VCaP (cell line): ENCODE data around the gene TSSC4.
A peak's percentile ranks its signal among the peaks of the same experiment; 100 is the strongest.

ENCODE experiments used
- H3K27ac ChIP-seq: fragments of 450-650 bp; 2 replicates; pipeline ENCODE4 v1.5.1; 2017
- CTCF ChIP-seq: fragments of 450-650 bp; conservative IDR thresholded peaks from 2 replicates; pipeline ENCODE4 v1.5.1; 2017; ENCODE audit warnings: mild to moderate bottlenecking, moderate library complexity

The TSSC4 gene

GRCh38 chr11:2436521-2437031 is 36.0 kb downstream of the TSSC4 start:
- no peak overlapping the region for H3K27ac ChIP-seq

GRCh38 chr11:2437516-2437915 is 37.0 kb downstream of the TSSC4 start:
- no peak for TF ChIP-seq CTCF

More at GRCh38 chr11:2436521-2437031, 36.0 kb downstream of the TSSC4 start:
- TF ChIP-seq CTCF = no peak

GRCh38 chr11:2439820-2440219 is 39.3 kb downstream of the TSSC4 start:
- TF ChIP-seq CTCF = no peak
- no peak overlapping the region for H3K27ac ChIP-seq

More at GRCh38 chr11:2437516-2437915, 37.0 kb downstream of the TSSC4 start:
- no peak overlapping the region for H3K27ac ChIP-seq

GRCh38 chr11:2440646-2441045 is 40.1 kb downstream of the TSSC4 start:
- no peak for TF ChIP-seq CTCF
- no peak overlapping the region for H3K27ac ChIP-seq

GRCh38 chr11:2441171-2441570 is 40.6 kb downstream of the TSSC4 start:
- TF ChIP-seq CTCF = no peak
- H3K27ac ChIP-seq = no peak overlapping the region

- peak overlapping the region; percentile 24; the same call in 1 of the 2 replicates for H3K27ac ChIP-seq
- TF ChIP-seq CTCF = no peak
These were observed 42.0 kb downstream of the TSSC4 start for GRCh38 chr11:2442589-2442988.

- H3K27ac ChIP-seq = peak overlapping the region; percentile 24; the same call in 1 of the 2 replicates
- no peak for TF ChIP-seq CTCF
These were observed 42.9 kb downstream of the TSSC4 start for GRCh38 chr11:2443406-2443805.
